Activated CD8-positive, alpha-beta memory T cell treated with anti-CD3 and anti-CD28 coated beads, Interleukin-2, amount 50 U/mL, for 1 hour (primary cell): Measurements from ENCODE around the gene IRF2BPL.

Experiments used
- DNase-seq: peaks from one replicate; pipeline ENCODE4 v3.0.0-alpha.2; 2020; ENCODE audit errors: extremely low read depth

The IRF2BPL gene

DNA sequence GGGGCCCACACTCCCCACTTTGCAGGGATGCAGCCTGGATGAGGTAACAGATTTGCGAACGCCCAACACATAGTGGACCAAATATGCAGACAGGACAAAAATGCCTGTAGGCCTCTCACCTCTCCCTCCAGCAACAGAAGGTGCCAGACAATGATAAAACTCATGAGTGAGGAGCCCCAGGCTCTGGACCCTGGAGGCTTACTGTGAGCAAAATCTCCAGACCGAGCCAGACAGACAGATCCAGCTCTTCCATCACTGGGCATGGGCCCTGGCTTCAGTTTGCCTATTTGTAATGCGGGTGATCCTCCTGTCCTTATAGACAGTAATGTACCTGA lies 42.3 kb downstream of the IRF2BPL start:
- no peak for DNase-seq

GRCh38 chr14:76985540-76986230 lies 42.8 kb downstream of the IRF2BPL start:
- no peak for DNase-seq

- DNase-seq: no peak
Observed at GRCh38 chr14:76984787-76985375, 43.6 kb downstream of the IRF2BPL start.

DNA sequence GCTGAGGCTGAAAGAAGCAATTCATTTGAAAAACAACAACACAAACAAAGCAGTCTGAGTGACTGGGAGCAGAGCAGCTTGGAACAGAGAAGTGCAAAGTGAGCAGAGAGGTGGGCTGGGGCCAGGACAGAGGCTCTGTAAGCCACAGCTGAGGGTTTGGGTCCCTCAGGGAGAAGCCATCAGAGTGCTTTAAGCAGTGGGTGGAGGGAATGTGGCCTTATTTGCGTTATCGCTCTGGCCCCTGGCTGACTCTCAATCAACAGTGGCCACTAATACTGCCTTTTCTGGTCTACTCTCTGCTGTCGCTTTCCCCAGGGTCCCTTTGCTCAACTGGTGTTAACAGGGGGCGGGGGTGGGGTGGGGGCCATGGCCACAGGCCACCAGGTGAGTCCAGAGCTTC lies 44.2 kb downstream of the IRF2BPL start:
- no peak for DNase-seq

DNA sequence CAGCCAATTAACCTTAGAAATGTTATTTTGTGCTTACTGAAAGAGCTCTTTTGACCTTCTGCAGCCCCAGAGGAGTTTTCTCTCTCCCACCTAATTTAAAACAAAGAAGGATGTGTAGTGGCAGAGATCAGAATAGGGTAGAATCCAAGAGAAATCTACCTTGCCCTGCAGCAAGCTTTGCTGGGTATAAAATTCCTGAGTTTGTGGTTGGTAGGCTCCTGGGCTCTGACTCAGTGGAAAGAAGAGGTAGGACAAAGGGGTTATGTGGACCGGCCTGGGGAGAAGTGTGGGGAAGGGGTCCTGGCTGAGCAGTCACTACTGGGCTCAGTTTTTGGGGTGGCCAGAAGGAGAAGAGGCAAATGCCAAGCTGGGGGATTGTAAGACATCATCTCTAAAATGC lies 46.8 kb downstream of the IRF2BPL start:
- no peak for DNase-seq

DNA sequence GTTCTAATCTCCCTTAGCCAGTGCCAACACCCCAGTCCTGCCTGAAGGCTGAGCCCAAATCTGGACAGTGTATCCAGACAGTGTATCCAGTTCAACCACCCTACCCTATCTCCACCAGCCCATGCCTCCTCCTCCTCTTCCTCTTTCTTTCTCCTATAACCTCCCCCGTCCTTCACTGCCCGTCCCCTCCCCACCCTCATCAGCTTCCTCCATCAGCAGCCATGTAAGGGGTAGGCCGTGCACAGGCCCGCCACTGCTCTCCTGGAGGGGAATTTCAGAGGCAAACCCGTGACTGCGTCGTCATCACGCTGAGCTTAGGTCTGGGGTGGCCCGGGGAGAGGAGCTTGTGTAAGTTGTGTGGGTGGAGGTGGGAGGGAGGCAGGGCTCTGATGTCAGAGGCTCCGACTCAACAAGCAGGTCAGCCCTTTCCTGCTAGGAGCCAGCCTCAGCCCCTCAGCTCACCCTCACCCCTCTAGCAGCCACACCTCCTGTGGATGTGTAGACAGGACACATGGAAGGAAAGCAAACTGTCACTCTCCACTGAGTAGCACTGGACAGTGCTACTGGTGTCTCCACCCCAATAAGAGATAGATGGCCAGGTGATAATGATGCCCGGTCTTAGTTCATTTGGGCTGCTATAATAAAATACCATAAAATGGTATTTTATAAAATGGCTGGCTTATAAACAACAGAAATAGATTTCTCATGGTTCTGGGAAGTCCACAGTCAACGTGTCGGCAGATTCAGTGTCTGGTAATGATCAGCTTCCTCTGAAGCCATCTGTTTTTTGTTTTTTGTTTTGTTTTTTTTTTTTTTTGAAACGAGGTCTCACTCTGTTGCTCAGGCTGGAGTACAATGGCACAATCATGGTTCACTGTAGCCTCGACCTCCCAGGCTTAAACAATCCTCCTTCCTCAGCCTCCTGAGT lies 50.5 kb downstream of the IRF2BPL start:
- DNase-seq: peak; percentile 71

- no peak for DNase-seq
Observed at GRCh38 chr14:76976240-76977005, 52.1 kb downstream of the IRF2BPL start.

- no peak for DNase-seq
Observed at GRCh38 chr14:76975812-76976211, 52.7 kb downstream of the IRF2BPL start.

GRCh38 chr14:76975051-76975450 lies 53.5 kb downstream of the IRF2BPL start:
- no peak for DNase-seq
